Measurements from ENCODE around the gene THSD8. TPM values are rescaled to one million over a fixed set of nuclear protein-coding genes. Genes with fewer than 3 reads are reported as not detected.

The THSD8 gene
- total RNA-seq, 1 experiment from 2014 or later, result 45.8 TPM

GRCh38 chr19:12782424-12783290 is 19.2 kb upstream of the THSD8 start:
- TF ChIP-seq CTCF (conservative IDR thresholded peaks at IDR 0.05), result 0 out of 3 replicates have a peak, but pooled peaks have one; percentile 11
- Histone ChIP-seq H2BK5ac (ENCODE audit: insufficient read length, low read length) (no peak overlapping the region), H3K27ac (ENCODE audit: insufficient read length, low read depth, low read length) (no peak overlapping the region), H3K79me1 (ENCODE audit: insufficient read depth, low read depth, low read length, poor library complexity, severe bottlenecking) (no peaks in the 10 kb centered on the region), H3K14ac (ENCODE audit: insufficient read depth, low read length) (peak overlapping the region; percentile 72), H3T11ph (ENCODE audit: low read length) (no peak overlapping the region), H4K91ac (ENCODE audit: insufficient read length, low read depth, low read length) (no peak overlapping the region), H4K8ac (replicated peaks; ENCODE audit: insufficient read length, low read depth, low read length) (no peak overlapping the region), H3K4me1 (ENCODE audit: insufficient read depth, low read length) (peaks cover 4% of the 10 kb centered on the region), H4K20me1 (ENCODE audit: control insufficient read depth, insufficient read depth, insufficient read length) (no peaks in the 10 kb centered on the region), H3K56ac (ENCODE audit: insufficient read length, low read depth, low read length) (no peak overlapping the region), H2AFZ (ENCODE audit: low read length) (no peak overlapping the region), H3K9me3 (ENCODE audit: control insufficient read depth, low read depth, low read length) (no peaks in the 10 kb centered on the region), H3K4me2 (ENCODE audit: insufficient read depth, insufficient read length, low read length) (peak overlapping the region; percentile 71), H3K79me2 (ENCODE audit: insufficient read depth, low read length) (no peaks in the 10 kb centered on the region), H3K9ac (ENCODE audit: extremely low read depth, insufficient read length, low read length) (no peak overlapping the region), H3K27me3 (ENCODE audit: insufficient read depth, low read length) (no peaks in the 10 kb centered on the region), H2BK20ac (ENCODE audit: low read depth, low read length, poor library complexity, severe bottlenecking) (no peak overlapping the region), H3K23me2 (ENCODE audit: insufficient read length, low read depth, low read length, poor library complexity, severe bottlenecking) (peaks cover 22% of the 10 kb centered on the region), H4K5ac (ENCODE audit: insufficient read length, low read depth, low read length) (peak overlapping the region; percentile 27), H3K23ac (ENCODE audit: insufficient read length, low read depth, low read length) (no peak overlapping the region), H3K18ac (ENCODE audit: insufficient read length, low read depth, low read length) (peak overlapping the region; percentile 64), H2BK120ac (ENCODE audit: low read depth, low read length, poor library complexity, severe bottlenecking) (no peak overlapping the region), H2AK5ac (ENCODE audit: insufficient read length, low read length) (no peak overlapping the region), H3K4ac (ENCODE audit: low read depth, low read length) (no peak overlapping the region), H2BK15ac (ENCODE audit: low read depth, low read length) (no peak overlapping the region), H2BK12ac (ENCODE audit: insufficient read length, low read depth, low read length) (no peak overlapping the region)
- no peaks in the 10 kb centered on the region; the same call in 1 of the 2 replicates for H3K27me3 Mint-ChIP-seq (ENCODE audit: low read depth)
- no CpG with 5 or more reads among the region's 88 CpGs for WGBS (ENCODE audit: extremely low coverage, insufficient read length, low lambda C conversion rate)
- H3K9me3 Mint-ChIP-seq, result no peaks in the 10 kb centered on the region
- H3K4me1 Mint-ChIP-seq, result peaks cover 19 to 22% of the 10 kb centered on the region in 2 experiments
- H3K36me3 Mint-ChIP-seq (ENCODE audit: insufficient read depth in 1 of 3, low read depth in 3 of 3), result no peaks in the 10 kb centered on the region
- peak overlapping the region; percentile 63 to 85 for H3K4me3 Mint-ChIP-seq
- peak; percentile 56 for DNase-seq
- no peak overlapping the region for H3K27ac Mint-ChIP-seq

All from H9 (cell line).